ENCODE measurements around the gene PROK1. TPM values are rescaled to one million over a fixed set of nuclear protein-coding genes. Genes with fewer than 3 reads are reported as not detected.
"Not testable (repeated sequence)": the region's sequence is repeated elsewhere in the genome, so short reads cannot be mapped to it uniquely, and the experiment has no call there.

PROK1 gene
- total RNA-seq, 1 experiment from 2014 or later: not detected

- BruUV-seq (replicated peaks): no TSS peak
- TF ChIP-seq EZH2 (IDR thresholded peaks at IDR 0.05; ENCODE audit: low read length, unreplicated experiment) (no peak), EZH2phosphoT487 (IDR thresholded peaks at IDR 0.05; ENCODE audit: borderline replicate concordance, low read length) (no peak)
- TF ChIP-seq, protein P1, sequence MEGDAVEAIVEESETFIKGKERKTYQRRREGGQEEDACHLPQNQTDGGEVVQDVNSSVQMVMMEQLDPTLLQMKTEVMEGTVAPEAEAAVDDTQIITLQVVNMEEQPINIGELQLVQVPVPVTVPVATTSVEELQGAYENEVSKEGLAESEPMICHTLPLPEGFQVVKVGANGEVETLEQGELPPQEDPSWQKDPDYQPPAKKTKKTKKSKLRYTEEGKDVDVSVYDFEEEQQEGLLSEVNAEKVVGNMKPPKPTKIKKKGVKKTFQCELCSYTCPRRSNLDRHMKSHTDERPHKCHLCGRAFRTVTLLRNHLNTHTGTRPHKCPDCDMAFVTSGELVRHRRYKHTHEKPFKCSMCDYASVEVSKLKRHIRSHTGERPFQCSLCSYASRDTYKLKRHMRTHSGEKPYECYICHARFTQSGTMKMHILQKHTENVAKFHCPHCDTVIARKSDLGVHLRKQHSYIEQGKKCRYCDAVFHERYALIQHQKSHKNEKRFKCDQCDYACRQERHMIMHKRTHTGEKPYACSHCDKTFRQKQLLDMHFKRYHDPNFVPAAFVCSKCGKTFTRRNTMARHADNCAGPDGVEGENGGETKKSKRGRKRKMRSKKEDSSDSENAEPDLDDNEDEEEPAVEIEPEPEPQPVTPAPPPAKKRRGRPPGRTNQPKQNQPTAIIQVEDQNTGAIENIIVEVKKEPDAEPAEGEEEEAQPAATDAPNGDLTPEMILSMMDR (conservative IDR thresholded peaks at IDR 0.05; ENCODE audit: low read depth, low read length): no peak
- H2AFZ ChIP-seq (ENCODE audit: low read length): no peak overlapping the region
- CTCF ChIA-PET: no interaction called here
- intact Hi-C loops (cut with micrococcal nuclease): no loop called here
- no peak overlapping the region for H3K9ac ChIP-seq (ENCODE audit: low read length)
- no peak overlapping the region for H3K27ac ChIP-seq (ENCODE audit: low read length)
- H3K4me1 ChIP-seq (ENCODE audit: insufficient read depth, low read length): no peaks in the 10 kb centered on the region
- no peak for DNase-seq
- H3K4me3 ChIP-seq (ENCODE audit: low read length): no peak overlapping the region
- no peaks in the 10 kb centered on the region for H3K9me3 ChIP-seq (ENCODE audit: low read length)
- no peaks in the 10 kb centered on the region for H4K20me1 ChIP-seq (ENCODE audit: low read length)
- no peaks in the 10 kb centered on the region for H3K79me2 ChIP-seq (ENCODE audit: low read length)
- no peak for ATAC-seq
- no peaks in the 10 kb centered on the region for H3F3A ChIP-seq (ENCODE audit: low read length, unreplicated experiment)
- H3K9me2 ChIP-seq (replicated peaks; ENCODE audit: low read length): no peaks in the 10 kb centered on the region
- no peaks in the 10 kb centered on the region for H3K36me3 ChIP-seq (ENCODE audit: low read depth, low read length)
- H3K27me3 ChIP-seq (ENCODE audit: low read length): peaks cover 8% of the 10 kb centered on the region; the same call in 1 of the 2 replicates
- POLR2A ChIA-PET (ENCODE audit: unreplicated experiment): no interaction called here
- no peak overlapping the region for H3K4me2 ChIP-seq (ENCODE audit: low read length)
Observed at GRCh38 chr1:110436635-110437034, 14.3 kb upstream of the PROK1 start.

DNA sequence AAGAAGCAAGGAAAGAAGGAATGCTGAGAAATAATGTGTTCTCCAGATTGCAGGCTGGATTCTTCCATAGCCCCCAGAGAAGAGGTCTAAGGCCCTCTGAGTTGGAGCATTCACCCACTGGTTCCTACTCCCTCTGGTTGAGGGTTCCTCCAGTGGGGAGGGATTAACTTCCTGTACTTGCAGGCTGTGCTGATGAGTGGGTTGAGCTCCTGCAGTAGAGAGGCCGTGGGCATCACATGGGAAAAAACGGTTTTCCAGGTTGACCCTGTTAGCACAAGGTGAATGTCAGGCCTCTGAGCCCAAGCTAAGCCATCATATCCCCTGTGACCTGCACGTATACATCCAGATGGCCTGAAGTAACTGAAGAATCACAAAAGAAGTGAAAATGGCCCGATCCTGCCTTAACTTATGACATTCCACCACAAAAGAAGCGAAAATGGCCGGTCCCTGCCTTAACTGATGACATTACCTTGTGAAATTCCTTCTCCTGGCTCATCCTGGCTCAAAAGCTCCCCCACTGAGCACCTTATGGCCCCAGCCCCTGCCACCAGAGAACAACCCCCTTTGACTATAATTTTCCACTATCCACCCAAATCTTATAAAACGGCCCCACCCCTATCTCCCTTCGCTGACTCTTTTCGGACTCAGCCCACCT, 13.2 kb upstream of the PROK1 start:
- POLR2A ChIA-PET (ENCODE audit: unreplicated experiment): not testable (repeated sequence)

DNA sequence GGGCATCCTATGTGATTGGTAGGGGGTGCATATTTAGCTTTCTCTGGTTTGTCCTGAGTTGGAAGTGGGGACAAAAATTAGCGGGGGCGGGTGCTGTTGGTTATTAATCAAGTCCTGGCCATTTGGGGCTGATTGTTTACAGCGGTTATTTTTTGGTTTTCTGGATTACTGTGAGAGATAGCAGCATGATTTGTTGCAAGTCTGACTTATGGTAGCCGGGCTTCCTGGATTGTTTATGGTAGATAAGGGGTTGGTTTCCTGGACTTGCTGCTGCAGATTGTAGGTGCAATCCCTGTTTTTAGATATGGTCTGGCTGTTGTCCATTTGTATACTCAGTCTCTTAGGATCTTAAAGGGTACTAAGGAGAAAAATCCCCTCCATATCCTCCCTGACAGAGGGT, 12.1 kb upstream of the PROK1 start:
- Histone ChIP-seq H3K9me3 (ENCODE audit: low read length) (no peaks in the 10 kb centered on the region), H3F3A (ENCODE audit: low read length, unreplicated experiment) (no peaks in the 10 kb centered on the region), H3K4me1 (ENCODE audit: insufficient read depth, low read length) (no peaks in the 10 kb centered on the region), H3K9ac (ENCODE audit: low read length) (no peak overlapping the region), H2AFZ (ENCODE audit: low read length) (no peak overlapping the region), H3K9me2 (replicated peaks; ENCODE audit: low read length) (no peaks in the 10 kb centered on the region), H3K36me3 (ENCODE audit: low read depth, low read length) (no peaks in the 10 kb centered on the region), H3K27me3 (ENCODE audit: low read length) (0 out of 2 replicates have a peak, but pooled peaks cover 2% of the 10 kb centered on the region), H3K79me2 (ENCODE audit: low read length) (no peaks in the 10 kb centered on the region), H3K4me2 (ENCODE audit: low read length) (no peak overlapping the region), H4K20me1 (ENCODE audit: low read length) (no peaks in the 10 kb centered on the region), H3K27ac (ENCODE audit: low read length) (no peak overlapping the region), H3K4me3 (ENCODE audit: low read length) (no peak overlapping the region)
- BruUV-seq (replicated peaks): no TSS peak
- DNase-seq (no peak), ATAC-seq (no peak)
- intact Hi-C loops (cut with micrococcal nuclease): no loop called here
- ChIA-PET CTCF (no interaction called here), POLR2A (ENCODE audit: unreplicated experiment) (no interaction called here)
- no peak for TF ChIP-seq EZH2 (IDR thresholded peaks at IDR 0.05; ENCODE audit: low read length, unreplicated experiment)

More for the DNA sequence above, 13.2 kb upstream of the PROK1 start:
- BruUV-seq (replicated peaks); H3K4me1 ChIP-seq (ENCODE audit: insufficient read depth, low read length); H3K9me3 ChIP-seq (ENCODE audit: low read length); ATAC-seq; DNase-seq; H3K4me2 ChIP-seq (ENCODE audit: low read length); H3F3A ChIP-seq (ENCODE audit: low read length, unreplicated experiment); H2AFZ ChIP-seq (ENCODE audit: low read length); H4K20me1 ChIP-seq (ENCODE audit: low read length); CTCF ChIA-PET; H3K9me2 ChIP-seq (replicated peaks; ENCODE audit: low read length); intact Hi-C loops (cut with micrococcal nuclease); H3K27ac ChIP-seq (ENCODE audit: low read length); H3K36me3 ChIP-seq (ENCODE audit: low read depth, low read length); H3K4me3 ChIP-seq (ENCODE audit: low read length); H3K9ac ChIP-seq (ENCODE audit: low read length); H3K27me3 ChIP-seq (ENCODE audit: low read length); H3K79me2 ChIP-seq (ENCODE audit: low read length): not testable (repeated sequence)

- BruUV-seq (replicated peaks); H3K79me2 ChIP-seq (ENCODE audit: low read length); H3F3A ChIP-seq (ENCODE audit: low read length, unreplicated experiment); H3K27me3 ChIP-seq (ENCODE audit: low read length); H3K4me3 ChIP-seq (ENCODE audit: low read length); H3K9me2 ChIP-seq (replicated peaks; ENCODE audit: low read length); H4K20me1 ChIP-seq (ENCODE audit: low read length); H3K27ac ChIP-seq (ENCODE audit: low read length); ATAC-seq; CTCF ChIA-PET; H3K36me3 ChIP-seq (ENCODE audit: low read depth, low read length); H3K4me1 ChIP-seq (ENCODE audit: insufficient read depth, low read length); H2AFZ ChIP-seq (ENCODE audit: low read length); intact Hi-C loops (cut with micrococcal nuclease); H3K9ac ChIP-seq (ENCODE audit: low read length); DNase-seq; H3K4me2 ChIP-seq (ENCODE audit: low read length); H3K9me3 ChIP-seq (ENCODE audit: low read length): not testable (repeated sequence)
- POLR2A ChIA-PET (ENCODE audit: unreplicated experiment): interaction anchor here (0.6 kb wide), 1 partner anchor 32 kb away, joined by 3 read pairs; no protein-coding TSS in a partner anchor
Observed at GRCh38 chr1:110439873-110440272, 11.1 kb upstream of the PROK1 start.
